GM12865 (cell line): ENCODE results near the gene SPATA19.

ENCODE experiments used
- DNase-seq: peaks from one replicate; pipeline ENCODE4 v3.0.0; 2010; ENCODE audit warnings: low read depth
- H3K4me3 ChIP-seq: 2 replicates; pipeline ENCODE4 v1.5.1; 2011; ENCODE audit warnings: mild to moderate bottlenecking, low read depth, low read length, control low read depth
- TF ChIP-seq, protein P1 (sequence below): IDR thresholded peaks from 2 replicates; pipeline ENCODE4 v1.5.1; 2011; ENCODE audit warnings: low read length, control low read depth, low read depth, inconsistent platforms; ENCODE audit not compliant: insufficient read depth; ENCODE audit errors: missing control alignments

The SPATA19 gene

GRCh38 chr11:133818302-133818701 lies 27.0 kb downstream of the SPATA19 start:
- TF ChIP-seq, protein P1, sequence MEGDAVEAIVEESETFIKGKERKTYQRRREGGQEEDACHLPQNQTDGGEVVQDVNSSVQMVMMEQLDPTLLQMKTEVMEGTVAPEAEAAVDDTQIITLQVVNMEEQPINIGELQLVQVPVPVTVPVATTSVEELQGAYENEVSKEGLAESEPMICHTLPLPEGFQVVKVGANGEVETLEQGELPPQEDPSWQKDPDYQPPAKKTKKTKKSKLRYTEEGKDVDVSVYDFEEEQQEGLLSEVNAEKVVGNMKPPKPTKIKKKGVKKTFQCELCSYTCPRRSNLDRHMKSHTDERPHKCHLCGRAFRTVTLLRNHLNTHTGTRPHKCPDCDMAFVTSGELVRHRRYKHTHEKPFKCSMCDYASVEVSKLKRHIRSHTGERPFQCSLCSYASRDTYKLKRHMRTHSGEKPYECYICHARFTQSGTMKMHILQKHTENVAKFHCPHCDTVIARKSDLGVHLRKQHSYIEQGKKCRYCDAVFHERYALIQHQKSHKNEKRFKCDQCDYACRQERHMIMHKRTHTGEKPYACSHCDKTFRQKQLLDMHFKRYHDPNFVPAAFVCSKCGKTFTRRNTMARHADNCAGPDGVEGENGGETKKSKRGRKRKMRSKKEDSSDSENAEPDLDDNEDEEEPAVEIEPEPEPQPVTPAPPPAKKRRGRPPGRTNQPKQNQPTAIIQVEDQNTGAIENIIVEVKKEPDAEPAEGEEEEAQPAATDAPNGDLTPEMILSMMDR: no peak
- DNase-seq: no peak
- no peak overlapping the region for H3K4me3 ChIP-seq

DNA sequence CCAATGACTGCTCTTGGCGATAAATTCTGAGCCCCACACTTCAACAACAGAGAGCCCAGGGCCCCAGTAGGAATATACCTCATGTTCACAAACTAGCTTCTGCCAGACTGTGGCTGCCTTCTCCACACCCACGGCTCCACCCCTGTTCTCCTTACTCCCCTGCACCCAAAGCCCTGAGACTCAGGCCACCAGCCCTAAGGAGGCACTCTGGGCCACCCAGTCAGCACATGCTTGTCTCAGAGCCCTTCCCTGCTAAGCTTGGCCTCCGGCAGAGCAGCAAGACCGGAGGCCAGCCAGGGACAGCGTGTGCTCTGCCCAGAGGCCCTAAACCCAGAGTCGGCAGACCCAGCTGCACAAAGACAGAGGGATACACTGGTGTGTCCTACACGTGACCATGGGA lies 27.9 kb downstream of the SPATA19 start:
- no peak overlapping the region for H3K4me3 ChIP-seq
- no peak for DNase-seq
- TF ChIP-seq, protein P1: no peak

DNA sequence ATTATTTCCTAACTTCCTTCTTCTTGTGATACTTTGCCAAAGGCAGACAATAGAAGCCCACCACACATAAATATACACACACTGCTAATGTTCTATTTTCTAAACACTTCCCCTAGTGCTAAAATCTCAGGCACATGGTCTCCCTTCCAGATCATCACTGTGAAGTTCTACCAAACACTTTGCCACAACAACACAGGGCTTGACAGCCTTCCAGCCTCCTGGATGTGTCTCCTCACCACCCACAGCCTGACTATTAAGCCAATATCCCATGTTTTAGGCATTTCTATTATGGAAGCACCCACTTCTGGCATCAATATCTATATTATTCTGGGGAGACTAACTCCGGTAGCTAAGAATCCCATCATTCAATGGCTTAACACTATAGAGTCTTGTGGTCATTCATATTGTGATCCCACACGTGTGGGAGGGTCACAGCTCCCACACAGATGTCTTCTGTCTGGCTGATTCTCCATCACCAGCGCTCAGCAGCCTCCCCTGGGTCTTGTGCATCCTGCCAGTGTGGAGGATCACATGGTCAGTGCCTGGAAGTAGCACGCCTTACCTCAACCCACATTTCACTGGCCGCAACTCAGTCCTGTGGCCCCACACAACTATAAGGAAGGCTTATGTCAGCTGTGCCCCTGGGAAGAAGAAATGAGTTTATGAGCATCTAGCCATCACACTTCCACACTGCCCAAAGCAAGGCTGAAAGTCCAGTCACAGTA lies 29.0 kb downstream of the SPATA19 start:
- H3K4me3 ChIP-seq: no peak overlapping the region
- TF ChIP-seq, protein P1: no peak
- DNase-seq: no peak

DNA sequence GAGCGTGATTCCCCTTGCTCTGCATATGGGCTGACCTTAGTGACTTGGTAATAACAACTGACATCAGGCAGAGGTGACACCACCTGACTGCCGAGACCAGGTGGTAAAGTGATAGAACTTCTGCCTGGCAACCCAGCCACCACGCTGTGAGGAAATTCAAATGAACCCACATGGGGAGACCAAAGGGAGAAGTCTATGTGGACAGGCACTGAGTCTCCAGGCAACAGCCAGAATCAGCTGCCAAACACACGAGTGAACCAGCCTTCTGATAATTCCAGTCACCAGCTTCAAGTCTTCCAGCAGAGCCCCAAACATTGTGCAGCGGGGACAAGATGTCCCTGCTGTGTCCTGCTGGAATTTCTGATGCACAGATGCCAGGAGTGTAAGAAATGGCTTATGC lies 29.7 kb downstream of the SPATA19 start:
- TF ChIP-seq, protein P1: no peak
- H3K4me3 ChIP-seq: no peak overlapping the region
- DNase-seq: no peak

DNA sequence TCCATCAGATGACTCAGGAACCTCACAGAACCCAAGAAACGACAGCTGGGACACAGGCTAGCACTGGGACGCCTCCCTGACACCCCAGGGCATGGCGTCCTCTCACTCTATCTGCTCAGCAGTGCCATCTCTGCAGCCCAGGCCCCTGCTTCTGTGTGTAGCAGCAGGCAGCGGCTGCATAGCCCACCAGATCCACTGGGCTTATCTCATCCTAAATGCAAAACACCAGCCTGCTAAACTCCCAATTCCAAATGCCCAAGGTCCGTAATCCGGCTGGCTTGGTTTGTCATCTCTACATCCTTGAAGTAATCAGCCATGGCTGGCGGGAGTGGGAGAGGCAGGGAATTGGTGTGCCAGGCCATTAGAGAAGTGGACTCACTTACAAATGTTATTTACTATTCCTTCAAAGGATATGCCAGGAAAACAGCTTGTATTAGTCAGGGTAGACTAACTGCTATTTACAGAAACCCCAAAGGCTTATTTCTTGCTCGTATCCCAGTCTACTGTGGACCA lies 30.7 kb downstream of the SPATA19 start:
- TF ChIP-seq, protein P1: no peak
- no peak overlapping the region for H3K4me3 ChIP-seq
- DNase-seq: no peak

DNA sequence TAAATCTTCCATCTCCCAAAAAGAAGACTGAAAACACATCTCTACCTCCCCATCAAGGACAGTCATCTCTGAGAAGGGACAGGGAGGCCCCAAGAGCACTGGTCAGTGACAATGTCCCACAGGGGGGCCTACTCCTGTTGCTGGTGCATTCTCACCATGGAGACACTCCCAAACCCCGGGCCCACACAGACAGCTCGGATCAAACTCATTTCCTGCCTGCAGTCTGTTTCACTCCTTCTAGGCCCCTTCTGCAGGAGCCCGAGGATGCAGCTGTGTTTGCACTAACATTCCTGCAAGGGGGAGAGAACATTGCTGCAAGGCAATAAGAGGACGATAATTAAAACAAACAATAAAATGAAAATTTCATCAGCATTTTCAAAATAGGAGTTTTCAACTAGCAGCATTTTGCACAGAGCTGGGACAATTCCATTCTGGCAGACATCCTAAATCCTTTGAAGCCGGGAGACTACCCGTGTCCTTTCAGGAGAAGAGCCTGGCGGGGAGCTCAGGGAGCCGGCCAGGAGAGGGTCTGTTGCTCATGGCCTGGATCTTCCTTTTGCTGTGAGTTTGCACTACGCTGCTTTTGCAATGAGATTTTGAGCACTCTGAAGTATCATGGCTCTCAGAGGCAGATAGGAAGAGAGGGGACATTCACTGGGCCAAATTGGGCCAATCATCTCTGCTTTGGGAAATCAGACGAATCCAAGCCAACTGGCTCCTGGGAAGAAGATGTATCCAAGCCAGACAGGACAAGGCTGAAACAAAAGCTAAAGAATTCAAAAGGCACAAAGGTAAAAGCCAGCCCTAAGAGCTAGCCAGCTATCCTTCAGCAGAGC lies 33.2 kb downstream of the SPATA19 start:
- no peak overlapping the region for H3K4me3 ChIP-seq
- no peak for DNase-seq
- TF ChIP-seq, protein P1: no peak

DNA sequence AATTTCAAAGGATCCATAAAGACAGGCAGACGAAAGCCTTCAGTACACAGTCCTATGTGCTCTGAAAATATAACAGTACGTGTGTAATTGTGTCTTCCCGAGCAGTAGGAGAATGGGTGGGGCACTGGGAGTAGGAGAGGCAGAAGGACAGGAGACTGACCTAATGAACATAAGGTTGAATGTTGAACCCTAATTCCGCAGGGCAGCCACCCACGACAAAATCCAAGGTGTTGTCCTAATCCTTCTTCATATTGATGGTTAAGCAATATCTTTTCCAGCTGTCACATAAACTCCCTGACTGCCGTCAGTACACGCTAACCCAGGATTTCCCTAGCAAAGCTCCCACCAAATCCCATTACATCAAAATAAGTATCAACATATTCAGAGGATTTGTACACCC lies 34.5 kb downstream of the SPATA19 start:
- no peak overlapping the region for H3K4me3 ChIP-seq
- TF ChIP-seq, protein P1: no peak
- DNase-seq: no peak
